Left lung (tissue), 10 donors: Measurements from ENCODE around the gene CHCHD10. TPM values are rescaled to one million over a fixed set of nuclear protein-coding genes. Genes with fewer than 3 reads are reported as not detected.

Experiments used
- ATAC-seq: fragments of 200-7000 bp; cut with Tn5 transposase; one replicate; pipeline ENCODE4 v1.9.1; 2020; ENCODE audit warnings: moderate library complexity
- DNase-seq, 4 donors: peaks; one replicate each; pipeline ENCODE4 v3.0.0-alpha.2; 2013 to 2020
- H3K27ac ChIP-seq, 2 donors: fragments of 200-600 bp; sonication (generic) in 1 of 2; one replicate each; pipeline versions ENCODE4 v1.5.0 to v1.8.0; 2020 to 2021
- H3K27me3 ChIP-seq, 2 donors: fragments of 200-600 bp; sonication (generic) in 1 of 2; one replicate each; pipeline versions ENCODE4 v1.5.0 to v1.8.0; 2020 to 2021
- H3K36me3 ChIP-seq, 2 donors: fragments of 200-600 bp; sonication (generic) in 1 of 2; one replicate each; pipeline versions ENCODE4 v1.5.0 to v1.8.0; 2020 to 2021
- H3K4me1 ChIP-seq, 2 donors: fragments of 200-600 bp; one replicate each; pipeline ENCODE4 v1.8.0; 2021
- H3K4me3 ChIP-seq, 2 donors: fragments of 200-600 bp; sonication (generic) in 1 of 2; one replicate each; pipeline versions ENCODE4 v1.5.0 to v1.8.0; 2020 to 2021; ENCODE audit warnings: mild to moderate bottlenecking in 1 of 2
- H3K9me3 ChIP-seq, 2 donors: fragments of 200-600 bp; sonication (generic) in 1 of 2; one replicate each; pipeline versions ENCODE4 v1.5.0 to v1.8.0; 2020 to 2021
- CTCF ChIP-seq, 2 donors: fragments of 200-600 bp; sonication (generic) in 1 of 2; IDR thresholded peaks; one replicate each; pipeline versions ENCODE4 v1.5.0 to v1.8.0; 2021; ENCODE audit warnings: antibody characterized with exemption in 2 of 2
- intact Hi-C, 2 donors: fragments of 100-400 bp; cut with DNase I; formaldehyde crosslinking; loops; one replicate each; pipeline versions ENCODE4 v1.11.2 to v1.14.2; 2022
- polyA plus RNA-seq, 6 donors: library from polyadenylated mRNA; unstranded; fragments of 120-200 nt; gene quantifications; one replicate each; pipeline ENCODE4 v1.2.1, GENCODE V29; 2013; ENCODE audit not compliant: insufficient read length in 6 of 6
- total RNA-seq, 2 donors: library from RNA; stranded (reverse); fragmentation: NEBNext Ultra II Directional; extraction: Animal tissue kit (Norgen Biotek cat#: 25700); gene quantifications; one replicate each; pipeline ENCODE4 v1.2.1, GENCODE V29; 2021
- donor health status: DM: no; HTN: yes; CAD: no.
- donor health status: DM: no; HTN: no; CAD: no.

The CHCHD10 gene
- total and polyA plus RNA-seq, 8 donors, result 19.0 to 128 (median 30.8) TPM

DNA sequence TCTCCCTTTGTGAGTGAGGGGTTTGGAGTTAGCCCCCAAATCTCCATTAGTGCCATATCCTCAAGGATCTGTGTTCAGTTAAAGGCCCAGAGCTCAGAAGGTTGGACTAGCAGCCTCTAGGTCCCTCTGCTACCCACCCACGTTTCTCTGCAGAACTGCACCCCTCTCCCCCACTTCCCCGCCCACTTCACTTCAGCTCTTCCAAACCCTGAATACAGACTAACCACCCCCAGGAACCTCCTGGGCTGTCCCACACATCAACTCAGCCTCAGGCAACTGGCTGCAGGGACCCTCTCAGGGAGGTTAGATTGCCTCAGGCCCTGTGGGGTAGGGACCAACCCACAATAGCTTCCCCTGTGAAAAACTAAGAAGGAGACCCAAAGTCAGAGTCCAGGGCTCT lies 14.4 kb downstream of the CHCHD10 start:
- no peak overlapping the region for H3K4me3 ChIP-seq
- no peak overlapping the region for H3K27ac ChIP-seq
- intact Hi-C loops, result no loop called here
- H3K27me3 ChIP-seq, result no peaks in the 10 kb centered on the region
- H3K9me3 ChIP-seq, result no peaks in the 10 kb centered on the region
- H3K4me1 ChIP-seq, result peaks cover 7 to 13% of the 10 kb centered on the region in 2 donors
- DNase-seq, result no peak
- ATAC-seq, result no peak
- TF ChIP-seq CTCF (IDR thresholded peaks at IDR 0.05), result no peak
- H3K36me3 ChIP-seq, result no peaks in the 10 kb centered on the region

GRCh38 chr22:23752750-23753149 lies 15.0 kb downstream of the CHCHD10 start:
- no peak for ATAC-seq
- no peaks in the 10 kb centered on the region for H3K36me3 ChIP-seq
- no peak for DNase-seq

DNA sequence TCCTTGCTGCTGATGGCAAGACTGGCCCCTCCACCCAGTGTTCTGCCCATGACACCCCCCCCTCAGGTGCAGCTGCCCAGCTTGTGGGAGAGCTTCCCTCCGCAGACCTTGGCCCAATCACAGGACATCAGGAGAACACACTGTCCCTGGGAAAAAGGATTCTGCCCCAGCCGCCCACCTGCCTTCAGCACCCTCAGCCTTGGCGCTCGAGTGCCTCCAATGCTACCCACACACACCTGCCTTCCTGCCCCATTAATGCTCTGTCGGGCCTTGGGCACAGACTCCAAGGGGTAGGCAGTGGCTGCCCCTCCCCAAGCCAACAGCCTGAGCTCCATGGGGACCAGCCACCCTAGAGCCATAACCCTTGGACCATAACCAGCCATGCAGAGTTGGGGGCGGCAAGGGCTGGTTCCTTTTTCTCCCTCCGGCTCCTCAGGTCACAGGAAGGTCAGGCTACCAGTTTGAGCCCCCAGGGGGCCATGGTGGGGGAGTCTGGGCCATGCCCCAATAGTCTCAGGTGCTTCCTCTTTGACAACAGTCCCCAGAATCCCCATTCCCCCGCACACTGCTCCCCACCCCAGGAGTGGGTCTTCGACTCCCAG lies 15.6 kb downstream of the CHCHD10 start:
- ATAC-seq, result no peak
- Histone ChIP-seq H3K4me1 (peaks cover 7 to 13% of the 10 kb centered on the region in 2 donors), H3K36me3 (no peaks in the 10 kb centered on the region), H3K9me3 (no peaks in the 10 kb centered on the region), H3K27me3 (no peaks in the 10 kb centered on the region), H3K4me3 (peak overlapping the region in 1 of 2 donors; percentile 67), H3K27ac (no peak overlapping the region)
- intact Hi-C loops, result no loop called here
- DNase-seq, result no peak
- TF ChIP-seq CTCF (IDR thresholded peaks at IDR 0.05), result no peak

More at GRCh38 chr22:23752750-23753149, 15.0 kb downstream of the CHCHD10 start:
- Histone ChIP-seq H3K4me3 (no peak overlapping the region), H3K27me3 (no peaks in the 10 kb centered on the region), H3K9me3 (no peaks in the 10 kb centered on the region), H3K27ac (no peak overlapping the region), H3K4me1 (peaks cover 7 to 13% of the 10 kb centered on the region in 2 donors)
- intact Hi-C loops, result no loop called here
- TF ChIP-seq CTCF (IDR thresholded peaks at IDR 0.05), result no peak

DNA sequence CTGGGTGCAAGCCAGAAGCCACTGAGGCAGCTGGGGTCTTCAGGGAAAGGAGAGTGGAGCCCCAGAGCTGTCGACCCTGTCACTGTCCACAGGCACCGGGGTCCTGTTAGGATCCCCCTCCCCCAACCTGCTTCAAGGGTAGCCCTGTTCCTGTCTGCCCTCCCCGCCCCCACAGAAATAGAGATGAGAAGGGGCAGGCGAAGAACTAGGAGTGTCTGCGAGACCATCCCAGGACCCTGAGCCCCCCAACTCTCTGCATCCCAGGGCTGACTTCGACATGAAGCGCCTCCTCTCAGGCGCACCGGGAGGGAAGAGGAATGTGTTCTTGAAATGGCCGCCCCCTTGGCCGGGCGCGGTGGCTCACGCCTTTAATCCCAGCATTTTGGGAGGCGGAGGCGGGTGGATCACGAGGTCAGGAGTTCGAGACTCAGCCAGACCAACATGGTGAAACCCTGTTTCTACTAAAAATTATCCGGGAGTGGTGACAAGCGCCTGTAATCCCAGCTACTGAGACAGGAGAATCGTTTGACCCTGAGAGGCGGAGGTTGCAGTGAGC lies 16.3 kb downstream of the CHCHD10 start:
- Histone ChIP-seq H3K4me3 (peak overlapping the region; percentile 62 to 67), H3K27ac (peak overlapping the region; percentile 86 to 89), H3K9me3 (no peaks in the 10 kb centered on the region), H3K4me1 (peaks cover 7 to 13% of the 10 kb centered on the region in 2 donors), H3K36me3 (no peaks in the 10 kb centered on the region), H3K27me3 (no peaks in the 10 kb centered on the region)
- no peak for TF ChIP-seq CTCF (IDR thresholded peaks at IDR 0.05)
- intact Hi-C loops, result no loop called here
- peak; percentile 44 for ATAC-seq
- DNase-seq, result peak in 1 of 4 donors; percentile 42

GRCh38 chr22:23750714-23751440 lies 16.9 kb downstream of the CHCHD10 start, which contains the start of gene ZNF70:
Gene ZNF70, minus strand, starts transcription at chr22:23751112. Its CDS starts 5,972 bp downstream, at chr22:23745140.
- Histone ChIP-seq H3K36me3 (no peaks in the 10 kb centered on the region), H3K4me3 (peak within 1 kb of the TSS; percentile 62 to 67), H3K4me1 (peaks cover 7 to 13% of the 10 kb centered on the region in 2 donors), H3K27ac (peak within 1 kb of the TSS; percentile 86 to 89), H3K27me3 (no peaks in the 10 kb centered on the region), H3K9me3 (no peaks in the 10 kb centered on the region)
- DNase-seq, result peak; percentile 80 to 97 (median 92)
- intact Hi-C loops, result no loop called here
- peak; percentile 97 for ATAC-seq
- no peak for TF ChIP-seq CTCF (IDR thresholded peaks at IDR 0.05)
